SK-N-SH (cell line): ENCODE results near the gene CNOT11.

Source experiments
- EP300 ChIP-seq, 2 experiments: IDR thresholded peaks; 2 replicates each; pipeline versions ENCODE4 v1.4.0 to v1.6.1; 2012; ENCODE audit warnings: borderline replicate concordance in 1 of 2, low read depth in 1 of 2, low read length in 1 of 2
- GABPA ChIP-seq: IDR thresholded peaks from 2 replicates; pipeline ENCODE4 v1.4.0; 2012; ENCODE audit warnings: low read depth, mild to moderate bottlenecking
- NRF1 ChIP-seq: IDR thresholded peaks from 2 replicates; pipeline ENCODE4 v1.6.1; 2012; ENCODE audit warnings: low read depth, mild to moderate bottlenecking, low read length
- POLR2AphosphoS5 ChIP-seq: IDR thresholded peaks from 2 replicates; pipeline ENCODE4 v1.6.1; 2012; ENCODE audit warnings: low read depth, low read length
- RAD21 ChIP-seq: IDR thresholded peaks from 2 replicates; pipeline ENCODE4 v1.6.1; 2012; ENCODE audit warnings: mild to moderate bottlenecking, low read length
- RXRA ChIP-seq: IDR thresholded peaks from 2 replicates; pipeline ENCODE4 v1.4.0; 2012; ENCODE audit warnings: low read depth, mild to moderate bottlenecking, borderline replicate concordance
- TF ChIP-seq, protein P1 (sequence below): fragments of 150-350 bp; IDR thresholded peaks from 2 replicates; pipeline ENCODE4 v1.6.1; 2017; ENCODE audit warnings: antibody characterized with exemption, low read length, low read depth, borderline replicate concordance
- TF ChIP-seq, protein P2 (sequence below): fragments of 200-600 bp; sonication (generic); IDR thresholded peaks from 2 replicates; pipeline ENCODE4 v1.6.1; 2017; ENCODE audit warnings: antibody characterized with exemption, mild to moderate bottlenecking, moderate library complexity
- TF ChIP-seq, protein P3 (sequence below): IDR thresholded peaks from 2 replicates; pipeline ENCODE4 v1.4.0; 2012; ENCODE audit warnings: low read depth

DNA sequence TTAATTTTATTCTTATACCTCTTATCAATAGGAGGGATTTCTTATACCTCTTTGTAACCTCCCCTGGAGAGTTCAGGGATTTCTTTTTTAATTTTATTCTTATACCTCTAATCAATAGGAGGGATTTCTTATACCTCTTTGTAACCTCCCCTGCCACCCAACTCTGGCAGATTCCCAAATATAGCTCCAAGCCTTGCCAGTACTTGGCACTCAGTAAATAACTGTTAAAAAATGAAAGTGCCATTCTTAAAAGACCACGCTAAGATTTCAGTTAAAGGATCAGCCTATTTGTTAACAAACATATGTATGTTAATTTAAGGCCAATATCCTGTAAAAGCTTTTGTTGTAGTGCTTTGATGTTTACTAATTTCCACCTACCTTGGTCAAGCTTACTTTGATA is 51.0 kb downstream of the CNOT11 start:
- TF ChIP-seq, protein P1, sequence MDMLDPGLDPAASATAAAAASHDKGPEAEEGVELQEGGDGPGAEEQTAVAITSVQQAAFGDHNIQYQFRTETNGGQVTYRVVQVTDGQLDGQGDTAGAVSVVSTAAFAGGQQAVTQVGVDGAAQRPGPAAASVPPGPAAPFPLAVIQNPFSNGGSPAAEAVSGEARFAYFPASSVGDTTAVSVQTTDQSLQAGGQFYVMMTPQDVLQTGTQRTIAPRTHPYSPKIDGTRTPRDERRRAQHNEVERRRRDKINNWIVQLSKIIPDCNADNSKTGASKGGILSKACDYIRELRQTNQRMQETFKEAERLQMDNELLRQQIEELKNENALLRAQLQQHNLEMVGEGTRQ = no peak
- TF ChIP-seq, protein P2, sequence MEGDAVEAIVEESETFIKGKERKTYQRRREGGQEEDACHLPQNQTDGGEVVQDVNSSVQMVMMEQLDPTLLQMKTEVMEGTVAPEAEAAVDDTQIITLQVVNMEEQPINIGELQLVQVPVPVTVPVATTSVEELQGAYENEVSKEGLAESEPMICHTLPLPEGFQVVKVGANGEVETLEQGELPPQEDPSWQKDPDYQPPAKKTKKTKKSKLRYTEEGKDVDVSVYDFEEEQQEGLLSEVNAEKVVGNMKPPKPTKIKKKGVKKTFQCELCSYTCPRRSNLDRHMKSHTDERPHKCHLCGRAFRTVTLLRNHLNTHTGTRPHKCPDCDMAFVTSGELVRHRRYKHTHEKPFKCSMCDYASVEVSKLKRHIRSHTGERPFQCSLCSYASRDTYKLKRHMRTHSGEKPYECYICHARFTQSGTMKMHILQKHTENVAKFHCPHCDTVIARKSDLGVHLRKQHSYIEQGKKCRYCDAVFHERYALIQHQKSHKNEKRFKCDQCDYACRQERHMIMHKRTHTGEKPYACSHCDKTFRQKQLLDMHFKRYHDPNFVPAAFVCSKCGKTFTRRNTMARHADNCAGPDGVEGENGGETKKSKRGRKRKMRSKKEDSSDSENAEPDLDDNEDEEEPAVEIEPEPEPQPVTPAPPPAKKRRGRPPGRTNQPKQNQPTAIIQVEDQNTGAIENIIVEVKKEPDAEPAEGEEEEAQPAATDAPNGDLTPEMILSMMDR = no peak
- no peak for TF ChIP-seq RAD21
- no peak for TF ChIP-seq POLR2AphosphoS5
- TF ChIP-seq, protein P3, sequence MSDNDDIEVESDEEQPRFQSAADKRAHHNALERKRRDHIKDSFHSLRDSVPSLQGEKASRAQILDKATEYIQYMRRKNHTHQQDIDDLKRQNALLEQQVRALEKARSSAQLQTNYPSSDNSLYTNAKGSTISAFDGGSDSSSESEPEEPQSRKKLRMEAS = no peak
- no peak for TF ChIP-seq RXRA
- no peak for TF ChIP-seq GABPA
- TF ChIP-seq EP300 (IDR thresholded peaks at IDR 0.05; ENCODE audit: borderline replicate concordance in 1 of 2, low read depth in 1 of 2, low read length in 1 of 2) = no peak
- no peak for TF ChIP-seq NRF1
